ENCODE data around the gene LRRC41.

Gene LRRC41

DNA sequence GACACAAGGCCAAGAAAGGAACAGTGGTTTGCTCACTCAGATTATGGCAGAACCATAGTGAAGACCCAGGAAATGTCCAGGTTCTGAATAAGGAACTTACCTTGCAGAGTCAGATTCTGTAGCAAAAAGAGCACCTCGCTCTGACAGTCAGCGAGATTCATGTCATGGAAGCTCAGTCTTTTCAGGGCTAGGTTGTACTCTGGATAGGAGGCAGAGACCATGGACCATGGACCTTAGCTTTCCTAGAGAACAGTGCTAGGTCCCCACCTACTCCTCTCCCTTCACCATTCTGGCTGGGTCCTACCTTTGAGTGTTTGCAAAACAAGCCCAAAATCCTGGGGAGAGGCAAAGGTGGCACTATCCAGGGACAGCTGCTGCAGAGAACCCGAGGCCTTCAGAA is 23.3 kb downstream of the LRRC41 start:
- H3K27ac ChIP-seq: no peak overlapping the region
- no peak overlapping the region for H3K4me3 ChIP-seq
- TF ChIP-seq, protein P1, sequence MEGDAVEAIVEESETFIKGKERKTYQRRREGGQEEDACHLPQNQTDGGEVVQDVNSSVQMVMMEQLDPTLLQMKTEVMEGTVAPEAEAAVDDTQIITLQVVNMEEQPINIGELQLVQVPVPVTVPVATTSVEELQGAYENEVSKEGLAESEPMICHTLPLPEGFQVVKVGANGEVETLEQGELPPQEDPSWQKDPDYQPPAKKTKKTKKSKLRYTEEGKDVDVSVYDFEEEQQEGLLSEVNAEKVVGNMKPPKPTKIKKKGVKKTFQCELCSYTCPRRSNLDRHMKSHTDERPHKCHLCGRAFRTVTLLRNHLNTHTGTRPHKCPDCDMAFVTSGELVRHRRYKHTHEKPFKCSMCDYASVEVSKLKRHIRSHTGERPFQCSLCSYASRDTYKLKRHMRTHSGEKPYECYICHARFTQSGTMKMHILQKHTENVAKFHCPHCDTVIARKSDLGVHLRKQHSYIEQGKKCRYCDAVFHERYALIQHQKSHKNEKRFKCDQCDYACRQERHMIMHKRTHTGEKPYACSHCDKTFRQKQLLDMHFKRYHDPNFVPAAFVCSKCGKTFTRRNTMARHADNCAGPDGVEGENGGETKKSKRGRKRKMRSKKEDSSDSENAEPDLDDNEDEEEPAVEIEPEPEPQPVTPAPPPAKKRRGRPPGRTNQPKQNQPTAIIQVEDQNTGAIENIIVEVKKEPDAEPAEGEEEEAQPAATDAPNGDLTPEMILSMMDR (IDR thresholded peaks at IDR 0.05): no peak
- no peak for DNase-seq (ENCODE audit: low spot score)

DNA sequence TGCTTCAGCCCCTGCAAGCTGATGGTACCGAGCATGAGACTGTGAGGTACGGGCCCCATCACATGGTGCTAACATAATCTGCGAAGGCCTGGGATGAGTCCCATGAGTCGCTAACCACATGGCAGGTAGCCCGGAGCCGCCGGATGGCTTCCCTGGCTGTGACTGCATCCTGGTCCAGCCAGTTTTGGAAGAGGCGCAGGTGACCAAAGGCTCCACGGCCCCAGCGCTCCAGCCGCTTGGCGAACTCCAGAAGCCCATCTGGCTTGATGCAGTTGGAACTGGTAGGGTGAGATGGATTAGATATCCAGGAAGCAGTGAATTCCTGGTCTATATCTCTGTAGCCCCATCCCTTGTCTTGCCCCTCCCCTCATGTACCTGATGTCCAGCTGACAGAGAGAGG is 24.6 kb downstream of the LRRC41 start:
- Histone ChIP-seq H3K27ac (no peak overlapping the region), H3K4me3 (no peak overlapping the region)
- TF ChIP-seq, protein P1 (IDR thresholded peaks at IDR 0.05): no peak
- DNase-seq (ENCODE audit: low spot score): no peak

DNA sequence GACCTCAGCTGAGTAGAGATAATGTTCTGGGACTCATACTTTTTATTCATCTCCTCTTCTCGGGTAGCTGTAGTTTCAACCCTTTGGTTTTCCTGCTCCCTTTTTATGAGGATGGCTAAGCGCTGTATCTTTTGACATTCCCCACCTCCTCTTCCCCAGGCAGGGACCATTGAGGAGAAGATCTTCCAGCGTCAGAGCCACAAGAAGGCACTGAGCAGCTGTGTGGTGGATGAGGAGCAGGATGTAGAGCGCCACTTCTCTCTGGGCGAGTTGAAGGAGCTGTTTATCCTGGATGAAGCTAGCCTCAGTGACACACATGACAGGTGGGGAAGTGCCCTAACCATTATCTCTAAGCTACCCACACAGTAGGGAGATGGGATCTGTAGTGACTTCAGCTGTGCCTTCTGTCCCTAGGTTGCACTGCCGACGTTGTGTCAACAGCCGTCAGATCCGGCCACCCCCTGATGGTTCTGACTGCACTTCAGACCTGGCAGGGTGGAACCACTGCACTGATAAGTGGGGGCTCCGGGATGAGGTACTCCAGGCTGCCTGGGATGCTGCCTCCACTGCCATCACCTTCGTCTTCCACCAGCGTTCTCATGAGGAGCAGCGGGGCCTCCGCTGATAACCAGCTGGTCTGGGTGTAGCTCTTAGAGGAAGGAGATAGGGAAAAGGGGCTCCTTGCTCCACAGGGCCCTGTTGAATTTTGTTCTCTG is 25.6 kb downstream of the LRRC41 start:
- TF ChIP-seq, protein P1 (IDR thresholded peaks at IDR 0.05): no peak
- Histone ChIP-seq H3K27ac (no peak overlapping the region), H3K4me3 (no peak overlapping the region)
- no peak for DNase-seq (ENCODE audit: low spot score)

- TF ChIP-seq, protein P1 (IDR thresholded peaks at IDR 0.05): no peak
- no peak for DNase-seq (ENCODE audit: low spot score)
- Histone ChIP-seq H3K4me3 (no peak overlapping the region), H3K27ac (no peak overlapping the region)
Measured at GRCh38 chr1:46275030-46275337, 28.4 kb downstream of the LRRC41 start.

DNA sequence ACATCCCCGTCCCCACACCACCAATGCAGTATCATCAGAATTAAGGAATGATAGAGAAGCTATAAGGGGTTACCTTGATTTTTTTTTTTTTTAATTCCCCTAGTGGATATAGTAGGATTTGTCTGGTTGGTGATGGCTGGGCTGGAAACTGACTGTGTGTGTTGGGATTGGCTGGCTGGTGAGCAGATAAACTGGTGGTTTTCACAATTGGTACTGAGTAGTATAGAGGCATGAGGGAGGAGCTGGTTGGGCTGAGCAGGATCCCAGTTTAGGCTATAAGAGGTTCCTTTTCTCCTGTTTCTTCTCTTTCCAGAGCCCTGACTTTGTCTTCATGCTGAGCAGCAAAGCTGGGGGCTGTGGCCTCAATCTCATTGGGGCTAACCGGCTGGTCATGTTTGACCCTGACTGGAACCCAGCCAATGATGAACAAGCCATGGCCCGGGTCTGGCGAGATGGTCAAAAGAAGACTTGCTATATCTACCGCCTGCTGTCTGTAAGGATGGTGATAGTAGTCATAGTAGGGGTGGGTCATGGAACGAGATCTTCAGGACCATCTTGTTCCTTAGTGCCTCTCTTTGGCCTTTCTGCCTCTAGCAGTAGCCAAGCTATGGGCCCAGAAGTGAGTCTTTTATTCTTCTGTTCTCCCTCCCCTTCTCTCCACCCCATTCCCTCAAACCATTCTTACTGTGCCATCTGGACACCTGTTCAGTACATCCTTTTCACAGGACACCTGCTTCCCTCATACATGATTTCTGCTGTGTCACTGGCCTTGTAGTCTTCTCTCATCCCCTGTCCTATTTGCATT is 29.0 kb downstream of the LRRC41 start:
- Histone ChIP-seq H3K4me3 (no peak overlapping the region), H3K27ac (no peak overlapping the region)
- no peak for DNase-seq (ENCODE audit: low spot score)
- TF ChIP-seq, protein P1 (IDR thresholded peaks at IDR 0.05): no peak

- TF ChIP-seq, protein P1 (IDR thresholded peaks at IDR 0.05): no peak
- H3K27ac ChIP-seq: no peak overlapping the region
- DNase-seq (ENCODE audit: low spot score): no peak
- no peak overlapping the region for H3K4me3 ChIP-seq
Measured at GRCh38 chr1:46268578-46268977, 34.8 kb downstream of the LRRC41 start.

- TF ChIP-seq, protein P1 (IDR thresholded peaks at IDR 0.05): no peak
- no peak for DNase-seq (ENCODE audit: low spot score)
- Histone ChIP-seq H3K27ac (no peak overlapping the region), H3K4me3 (no peak overlapping the region)
Measured at GRCh38 chr1:46263146-46263545, 40.3 kb downstream of the LRRC41 start.

Measured in coronary artery (tissue), 2 donors.